ENCODE results near the gene LDHAL6A.

GRCh38 chr11:18459634-18460033 is 4.0 kb downstream of the LDHAL6A start:
- TF ChIP-seq CEBPB (IDR thresholded peaks at IDR 0.05; ENCODE audit: low read depth) = no peak
- TF ChIP-seq REST (IDR thresholded peaks at IDR 0.05; ENCODE audit: low read depth) = no peak
